ENCODE measurements around the gene COG1.

COG1 gene

GRCh38 chr17:73156166-73156840, 36.6 kb upstream of the COG1 start:
- H3K27ac ChIP-seq, result no peak overlapping the region
- TF ChIP-seq CTCF (conservative IDR thresholded peaks at IDR 0.05), result peak; percentile 80

- TF ChIP-seq CTCF (conservative IDR thresholded peaks at IDR 0.05), result no peak
- no peak overlapping the region for H3K27ac ChIP-seq
Measured at GRCh38 chr17:73156887-73157520, 35.9 kb upstream of the COG1 start.

- no peak for TF ChIP-seq CTCF (conservative IDR thresholded peaks at IDR 0.05)
- H3K27ac ChIP-seq, result no peak overlapping the region
Measured at GRCh38 chr17:73157521-73157890, 35.3 kb upstream of the COG1 start.

DNA sequence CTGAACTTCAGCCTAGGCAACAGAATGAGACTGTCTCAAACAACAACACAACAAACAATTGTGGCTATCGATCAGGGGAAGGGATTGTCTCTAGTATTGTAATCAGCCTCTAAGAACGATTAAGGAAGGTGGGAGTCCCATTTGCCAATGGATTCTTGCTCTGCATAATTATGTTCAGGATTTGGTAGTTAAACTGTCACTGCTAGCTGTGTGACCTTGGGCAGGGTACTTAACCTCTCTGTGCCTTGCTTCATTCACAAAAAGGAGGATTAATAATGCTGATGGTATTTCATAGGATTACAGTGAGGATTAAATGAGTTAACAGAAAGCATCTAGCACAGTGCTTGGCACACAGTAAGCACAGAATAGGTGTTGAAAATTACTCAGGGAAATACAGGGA, 34.7 kb upstream of the COG1 start:
- TF ChIP-seq CTCF (conservative IDR thresholded peaks at IDR 0.05), result no peak
- no peak overlapping the region for H3K27ac ChIP-seq

GRCh38 chr17:73160980-73161630, 31.8 kb upstream of the COG1 start:
- H3K27ac ChIP-seq, result no peak overlapping the region
- TF ChIP-seq CTCF (conservative IDR thresholded peaks at IDR 0.05), result no peak

GRCh38 chr17:73163043-73163442, 29.8 kb upstream of the COG1 start:
- no peak overlapping the region for H3K27ac ChIP-seq

More at GRCh38 chr17:73163043-73163442, 29.8 kb upstream of the COG1 start:
- TF ChIP-seq CTCF (conservative IDR thresholded peaks at IDR 0.05), result no peak

Data from VCaP (cell line).